CD4-positive, alpha-beta memory T cell (primary cell): ENCODE results near the gene FOXN3. TPM values are rescaled to one million over a fixed set of nuclear protein-coding genes. Genes with fewer than 3 reads are reported as not detected.

Experiments
- CTCF ChIA-PET: fragments of 350-600 bp; sonication (Branson Sonifier 250); formaldehyde crosslinking; loops from one replicate; lab custom pipeline; 2021; ENCODE audit warnings: inconsistent platforms; ENCODE audit not compliant: partially characterized antibody; lab: Charles Lee
- POLR2A ChIA-PET: fragments of 350-600 bp; sonication (Branson Sonifier 250); formaldehyde crosslinking; loops from one replicate; lab custom pipeline; 2021; ENCODE audit not compliant: partially characterized antibody; lab: Charles Lee
- DNase-seq, 5 donors: peaks; one replicate each; pipeline versions ENCODE4 v3.0.0 to v3.0.0-alpha.2; 2020 to 2022; ENCODE audit warnings: mixed read lengths in 1 of 5
- H3K27ac ChIP-seq: one replicate; pipeline ENCODE4 v1.7.0; 2013; ENCODE audit warnings: low read depth, low read length
- H3K27me3 ChIP-seq: 2 replicates; pipeline ENCODE4 v1.7.0; 2013; ENCODE audit warnings: mild to moderate bottlenecking, low read length, moderate library complexity; ENCODE audit not compliant: insufficient read depth
- H3K36me3 ChIP-seq: 2 replicates; pipeline ENCODE4 v1.7.0; 2013; ENCODE audit warnings: mild to moderate bottlenecking, low read length, moderate library complexity; ENCODE audit not compliant: insufficient read depth
- H3K4me1 ChIP-seq: 2 replicates; pipeline ENCODE4 v1.7.0; 2013; ENCODE audit warnings: mild to moderate bottlenecking, low read length, moderate library complexity; ENCODE audit not compliant: insufficient read depth
- H3K4me3 ChIP-seq, 2 donors: one replicate each; pipeline ENCODE4 v1.7.0; 2013; ENCODE audit warnings: low read length in 2 of 2, mild to moderate bottlenecking in 1 of 2
- H3K9me3 ChIP-seq, 2 donors: one replicate each; pipeline ENCODE4 v1.7.0; 2013; ENCODE audit warnings: low read length in 2 of 2, control low read depth in 1 of 2; ENCODE audit not compliant: control insufficient read depth in 1 of 2
- H3K27ac Mint-ChIP-seq, 7 donors: one replicate each; pipeline ENCODE4 v1.8.0; 2020 to 2021; ENCODE audit warnings: mixed read lengths in 7 of 7, mild to moderate bottlenecking in 6 of 7, inconsistent platforms in 3 of 7, moderate library complexity in 3 of 7
- H3K27me3 Mint-ChIP-seq, 2 donors: one replicate each; pipeline ENCODE4 v1.8.0; 2020 to 2021; ENCODE audit warnings: mixed read lengths in 2 of 2
- H3K36me3 Mint-ChIP-seq, 2 donors: one replicate each; pipeline ENCODE4 v1.8.0; 2020 to 2021; ENCODE audit warnings: mixed read lengths in 2 of 2, inconsistent platforms in 1 of 2, mild to moderate bottlenecking in 1 of 2
- H3K4me1 Mint-ChIP-seq, 4 donors: one replicate each; pipeline ENCODE4 v1.8.0; 2020 to 2021; ENCODE audit warnings: mixed read lengths in 4 of 4, mild to moderate bottlenecking in 1 of 4
- H3K4me3 Mint-ChIP-seq, 8 donors: one replicate each; pipeline ENCODE4 v1.8.0; 2020 to 2021; ENCODE audit warnings: mixed read lengths in 8 of 8, mild to moderate bottlenecking in 7 of 8, moderate library complexity in 6 of 8, inconsistent platforms in 3 of 8
- H3K9me3 Mint-ChIP-seq, 8 donors: one replicate each; pipeline ENCODE4 v1.8.0; 2020 to 2021; ENCODE audit warnings: mixed read lengths in 8 of 8, mild to moderate bottlenecking in 5 of 8, inconsistent platforms in 3 of 8, moderate library complexity in 1 of 8
- intact Hi-C: fragments of 100-400 bp; cut with micrococcal nuclease; formaldehyde crosslinking; loops from one replicate; pipeline ENCODE4 v1.15.1; 2023
- polyA plus RNA-seq, 2 donors: library from polyadenylated mRNA; unstranded; fragments of 300-500 nt; fragmentation: Illumina TruSeq; gene quantifications; one replicate each; pipeline ENCODE4 v1.2.3, GENCODE V29; 2021
- total RNA-seq, 2 experiments: library from RNA; stranded (reverse); gene quantifications; one replicate each; pipeline ENCODE4 v1.2.3, GENCODE V29; 2021

Gene FOXN3
- total and polyA plus RNA-seq, 4 experiments from 2014 or later: 92.6 to 111 (median 106) TPM

DNA sequence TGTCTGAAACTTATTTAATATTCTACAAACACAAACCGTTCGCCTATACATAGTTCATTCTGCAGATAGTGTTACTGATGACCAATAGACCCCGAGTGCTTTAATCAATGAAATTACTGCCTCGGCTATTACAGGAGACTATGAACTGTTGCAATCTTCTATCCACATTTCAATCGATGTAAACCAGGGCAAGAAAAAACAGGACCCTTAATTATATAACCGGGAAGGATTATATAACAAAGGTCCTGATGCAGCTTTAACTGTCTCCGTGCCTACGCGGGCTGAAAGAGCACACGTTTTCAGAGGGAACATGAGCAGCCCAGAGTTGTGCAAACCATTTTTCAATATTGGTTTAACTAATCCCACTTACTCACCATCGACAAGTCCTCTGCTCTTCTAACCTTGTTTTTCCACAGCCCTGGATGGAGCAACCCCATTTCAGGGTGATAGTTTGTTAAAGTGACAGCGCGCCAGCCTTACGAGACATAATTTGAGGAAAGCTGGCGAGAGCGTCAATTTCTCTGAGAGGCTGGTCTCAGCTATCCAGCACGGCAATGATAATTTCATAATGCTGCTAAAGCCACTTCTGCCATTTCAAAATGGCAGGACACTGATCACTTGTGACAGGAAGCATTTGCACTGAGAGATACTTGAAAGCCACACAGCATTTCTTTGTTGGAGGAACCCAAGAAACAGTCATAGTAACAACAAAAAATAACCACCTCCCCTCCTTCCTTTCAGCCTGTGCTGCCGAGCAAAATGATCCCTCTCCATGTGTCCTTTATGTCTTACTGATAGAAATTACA is 184.6 kb downstream of the FOXN3 start:
- no peaks in the 10 kb centered on the region for H3K9me3 ChIP-seq
- Mint-ChIP-seq H3K4me3 (no peak overlapping the region), H3K4me1 (peaks cover 28 to 54% (median 47%) of the 10 kb centered on the region in 4 donors), H3K27me3 (no peaks in the 10 kb centered on the region), H3K9me3 (peaks cover 0 to 2% (median 0%) of the 10 kb centered on the region in 8 donors), H3K36me3 (peaks cover 9 to 23% of the 10 kb centered on the region in 2 donors), H3K27ac (peak overlapping the region in 1 of 7 donors; percentile 43)
- no peak overlapping the region for H3K4me3 ChIP-seq
- no peak for DNase-seq
- CTCF ChIA-PET: no interaction called here
- H3K27me3 ChIP-seq: no peaks in the 10 kb centered on the region
- POLR2A ChIA-PET: no interaction called here
- H3K27ac ChIP-seq: no peak overlapping the region
- intact Hi-C loops: no loop called here
- no peaks in the 10 kb centered on the region for H3K36me3 ChIP-seq
- H3K4me1 ChIP-seq: no peaks in the 10 kb centered on the region

DNA sequence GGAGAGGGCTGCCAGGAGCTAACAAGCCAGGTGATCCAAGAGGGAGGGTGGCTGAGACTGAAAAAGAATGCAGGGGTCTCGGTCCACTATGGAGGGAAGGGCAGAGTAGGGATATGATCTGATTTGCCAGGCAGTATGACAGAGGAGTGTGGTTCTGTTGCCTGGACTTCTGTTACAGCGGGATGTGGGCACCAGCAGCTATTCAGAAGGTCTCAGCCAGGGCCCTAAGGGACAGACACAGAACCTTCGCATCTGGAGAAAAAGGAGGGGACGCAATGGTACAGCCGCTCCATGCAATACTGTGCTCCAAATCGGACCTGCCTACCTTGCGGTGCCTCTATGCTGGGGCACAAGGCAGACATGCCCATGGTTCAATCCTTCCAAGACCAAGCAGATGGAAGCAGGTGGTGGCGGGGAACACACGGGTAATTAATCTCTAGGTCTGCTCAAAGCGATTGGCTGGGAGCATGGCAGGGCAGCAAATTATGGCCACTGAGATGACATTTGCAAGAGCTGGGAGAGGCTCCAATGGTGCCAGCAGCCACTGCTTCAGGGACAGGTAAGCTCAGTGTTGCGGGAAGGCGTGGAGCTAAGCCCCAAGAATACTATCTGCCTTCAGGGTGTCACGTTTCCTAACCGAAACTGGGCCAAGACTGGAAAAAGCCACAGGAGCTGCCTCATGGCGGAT is 185.5 kb downstream of the FOXN3 start:
- Histone ChIP-seq H3K9me3 (no peaks in the 10 kb centered on the region), H3K4me1 (no peaks in the 10 kb centered on the region), H3K27ac (no peak overlapping the region), H3K36me3 (no peaks in the 10 kb centered on the region), H3K27me3 (no peaks in the 10 kb centered on the region), H3K4me3 (no peak overlapping the region)
- Mint-ChIP-seq H3K36me3 (peaks cover 6 to 21% of the 10 kb centered on the region in 2 donors), H3K4me1 (peaks cover 28 to 63% (median 44%) of the 10 kb centered on the region in 4 donors), H3K27ac (peak overlapping the region in 2 of 7 donors; percentile 30 to 51), H3K4me3 (no peak overlapping the region), H3K27me3 (no peaks in the 10 kb centered on the region), H3K9me3 (no peaks in the 10 kb centered on the region)
- CTCF ChIA-PET: no interaction called here
- intact Hi-C loops: no loop called here
- DNase-seq: no peak
- POLR2A ChIA-PET: no interaction called here

GRCh38 chr14:89228921-89229639 is 188.0 kb downstream of the FOXN3 start:
- peak overlapping the region in 2 of 7 donors; percentile 6 to 54 for H3K27ac Mint-ChIP-seq
- no peak overlapping the region for H3K27ac ChIP-seq
- ChIA-PET CTCF (no interaction called here), POLR2A (no interaction called here)
- no peak for DNase-seq
- H3K4me3 ChIP-seq: no peak overlapping the region
- no peaks in the 10 kb centered on the region for H3K27me3 Mint-ChIP-seq
- peaks cover 3 to 8% of the 10 kb centered on the region in 2 donors for H3K36me3 Mint-ChIP-seq
- H3K4me1 Mint-ChIP-seq: peaks cover 33 to 65% (median 46%) of the 10 kb centered on the region in 4 donors
- intact Hi-C loops: no loop called here
- no peaks in the 10 kb centered on the region for H3K9me3 ChIP-seq
- no peaks in the 10 kb centered on the region for H3K4me1 ChIP-seq
- no peaks in the 10 kb centered on the region for H3K36me3 ChIP-seq
- H3K27me3 ChIP-seq: no peaks in the 10 kb centered on the region
- no peak overlapping the region for H3K4me3 Mint-ChIP-seq
- no peaks in the 10 kb centered on the region for H3K9me3 Mint-ChIP-seq

DNA sequence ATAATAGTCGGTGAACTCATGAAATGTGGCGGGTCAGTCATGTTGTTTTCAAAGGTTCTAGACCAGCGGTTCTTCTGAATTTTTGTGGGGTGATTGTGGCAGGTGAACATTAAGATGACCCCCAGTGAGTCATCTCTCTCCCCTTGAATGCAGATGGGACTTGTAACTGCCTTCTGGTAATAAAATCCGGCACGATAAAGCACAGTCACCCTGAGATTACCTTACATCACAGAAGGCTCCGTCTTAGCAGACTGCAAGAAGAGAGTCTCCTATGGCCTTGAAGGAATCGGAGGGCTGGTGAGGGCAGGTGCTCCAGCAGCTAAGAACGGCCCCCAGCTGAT is 189.6 kb downstream of the FOXN3 start:
- H3K4me3 ChIP-seq: no peak overlapping the region
- ChIA-PET POLR2A (interaction anchor here (0.6 kb wide), 1 partner anchor 599 kb away, joined by 4 read pairs; no protein-coding TSS in a partner anchor), CTCF (no interaction called here)
- Mint-ChIP-seq H3K4me3 (no peak overlapping the region), H3K27me3 (no peaks in the 10 kb centered on the region), H3K4me1 (peaks cover 33 to 64% (median 43%) of the 10 kb centered on the region in 4 donors), H3K27ac (peak overlapping the region in 3 of 7 donors; percentile 0 to 47 (median 43)), H3K36me3 (peaks cover 2 to 9% of the 10 kb centered on the region in 2 donors), H3K9me3 (no peaks in the 10 kb centered on the region)
- H3K4me1 ChIP-seq: peaks cover under 1% of the 10 kb centered on the region
- no peak overlapping the region for H3K27ac ChIP-seq
- intact Hi-C loops: no loop called here
- no peaks in the 10 kb centered on the region for H3K9me3 ChIP-seq
- no peak for DNase-seq
- H3K27me3 ChIP-seq: no peaks in the 10 kb centered on the region
- no peaks in the 10 kb centered on the region for H3K36me3 ChIP-seq

- H3K9me3 ChIP-seq: no peaks in the 10 kb centered on the region
- intact Hi-C loops: no loop called here
- POLR2A ChIA-PET: no interaction called here
- DNase-seq: no peak
- no peak overlapping the region for H3K4me3 Mint-ChIP-seq
- no peak overlapping the region for H3K4me3 ChIP-seq
- peak overlapping the region in 3 of 7 donors; percentile 0 to 43 (median 18) for H3K27ac Mint-ChIP-seq
- H3K9me3 Mint-ChIP-seq: no peaks in the 10 kb centered on the region
- peaks cover 36 to 67% (median 48%) of the 10 kb centered on the region in 4 donors for H3K4me1 Mint-ChIP-seq
- no peaks in the 10 kb centered on the region for H3K36me3 ChIP-seq
- H3K27ac ChIP-seq: no peak overlapping the region
- H3K27me3 Mint-ChIP-seq: no peaks in the 10 kb centered on the region
- CTCF ChIA-PET: no interaction called here
- H3K27me3 ChIP-seq: no peaks in the 10 kb centered on the region
- H3K4me1 ChIP-seq: peaks cover 6% of the 10 kb centered on the region
- H3K36me3 Mint-ChIP-seq: peaks cover 3 to 9% of the 10 kb centered on the region in 2 donors
Observed at GRCh38 chr14:89226801-89227495, 190.1 kb downstream of the FOXN3 start.

GRCh38 chr14:89225607-89226006 is 191.4 kb downstream of the FOXN3 start:
- no peaks in the 10 kb centered on the region for H3K27me3 Mint-ChIP-seq
- Histone ChIP-seq H3K36me3 (no peaks in the 10 kb centered on the region), H3K9me3 (no peaks in the 10 kb centered on the region), H3K27me3 (no peaks in the 10 kb centered on the region), H3K27ac (no peak overlapping the region), H3K4me3 (no peak overlapping the region), H3K4me1 (peaks cover 17% of the 10 kb centered on the region)
- DNase-seq: no peak
- no peak overlapping the region for H3K4me3 Mint-ChIP-seq
- CTCF ChIA-PET: no interaction called here
- H3K9me3 Mint-ChIP-seq: peaks cover 0 to under 1% (median 0%) of the 10 kb centered on the region in 8 donors
- H3K27ac Mint-ChIP-seq: no peak overlapping the region
- H3K36me3 Mint-ChIP-seq: peaks cover 2 to 9% of the 10 kb centered on the region in 2 donors
- POLR2A ChIA-PET: no interaction called here
- intact Hi-C loops: no loop called here
- peaks cover 44 to 79% (median 57%) of the 10 kb centered on the region in 4 donors for H3K4me1 Mint-ChIP-seq
